T-helper 2 cell treated with Interferon-gamma antibody and Interleukin-4, amounts not matched to agents 100 ng/mL and 5 ng/mL, for 36 hours (primary cell): ENCODE measurements around the gene ITPR3. TPM values are rescaled to one million over a fixed set of nuclear protein-coding genes. Genes with fewer than 3 reads are reported as not detected.

Experiments
- intact Hi-C: fragments of 100-400 bp; cut with micrococcal nuclease; formaldehyde crosslinking; loops from one replicate; pipeline ENCODE4 v1.15.1; 2023
- total RNA-seq: library from RNA; stranded (reverse); gene quantifications from 2 replicates; pipeline ENCODE4 v1.2.3, GENCODE V29; 2022

ITPR3 gene
- total RNA-seq, 1 donor from 2014 or later, result 48.9 TPM

GRCh38 chr6:33695451-33695887 lies 74.3 kb downstream of the ITPR3 start:
- intact Hi-C loops, result loop anchor here (2.0 kb wide), 1 partner anchor 75 kb away; the partner anchor contains the start of gene ITPR3

DNA sequence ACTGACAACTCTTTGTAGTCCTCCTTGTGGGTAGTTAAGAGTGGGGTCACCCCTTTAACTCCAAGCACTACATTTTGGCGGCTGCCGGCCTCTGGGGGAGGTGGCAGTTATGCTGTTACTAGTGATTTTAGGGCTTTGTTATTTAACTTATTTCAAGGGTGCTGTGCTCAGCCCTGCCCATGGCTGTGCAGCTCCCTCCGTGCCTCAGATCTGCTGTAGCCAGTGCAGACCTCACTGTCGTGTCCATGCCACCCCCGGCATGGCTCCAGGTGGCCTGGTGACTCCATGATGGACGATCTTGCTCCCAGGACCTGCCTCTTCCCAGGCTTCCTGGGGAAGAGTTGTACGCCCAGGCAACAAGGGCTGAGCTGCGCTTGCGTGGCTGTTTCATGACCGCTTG lies 75.0 kb downstream of the ITPR3 start:
- intact Hi-C loops, result no loop called here

DNA sequence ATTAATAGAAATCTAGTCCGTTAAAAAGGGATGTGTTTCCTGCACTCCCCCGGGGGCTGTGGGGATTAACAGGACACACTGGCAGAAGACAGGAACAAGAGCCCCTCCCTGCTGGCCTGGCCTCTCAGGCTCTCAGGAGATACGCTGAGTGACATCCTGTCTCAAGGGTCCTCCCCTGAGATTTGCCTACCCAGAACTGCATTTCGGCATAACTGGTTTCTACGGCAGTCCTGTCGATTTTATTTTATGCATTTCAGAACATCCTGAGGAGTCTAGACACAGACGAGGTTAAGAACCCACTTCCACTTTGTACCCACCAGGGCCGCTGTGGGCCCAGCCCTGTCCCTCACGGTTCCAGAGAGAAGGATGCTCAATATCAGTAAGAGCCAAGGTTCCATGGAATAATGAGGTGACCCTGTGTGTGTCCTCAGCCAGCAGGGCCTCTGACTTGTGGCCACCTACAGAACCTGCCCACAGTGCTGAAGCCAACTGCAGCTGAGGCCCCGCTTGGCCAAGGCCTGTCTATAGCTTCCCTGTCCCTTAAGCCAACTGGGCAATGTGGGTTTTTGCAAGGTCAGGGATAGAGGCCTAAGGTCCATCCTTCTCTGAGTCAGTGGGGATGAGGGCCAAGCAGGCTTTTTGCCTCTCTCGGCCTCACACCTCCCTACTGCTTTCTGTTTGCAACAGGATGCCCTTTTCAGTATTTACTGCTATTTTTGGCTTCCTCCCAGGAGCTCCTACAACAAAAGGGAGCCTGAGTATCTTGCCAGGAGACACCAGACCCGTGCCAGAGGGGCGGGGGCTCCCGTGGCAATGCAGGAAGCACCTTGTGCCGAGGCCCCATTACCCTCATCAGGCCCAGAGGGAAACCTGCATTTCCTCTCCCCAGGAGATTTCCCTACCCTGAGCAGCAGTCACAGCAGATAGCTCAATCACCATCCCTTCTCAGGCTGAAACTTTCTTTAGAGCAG lies 75.7 kb downstream of the ITPR3 start:
- intact Hi-C loops, result no loop called here

- intact Hi-C loops, result no loop called here
These were observed 76.7 kb downstream of the ITPR3 start for GRCh38 chr6:33697845-33698244.

DNA sequence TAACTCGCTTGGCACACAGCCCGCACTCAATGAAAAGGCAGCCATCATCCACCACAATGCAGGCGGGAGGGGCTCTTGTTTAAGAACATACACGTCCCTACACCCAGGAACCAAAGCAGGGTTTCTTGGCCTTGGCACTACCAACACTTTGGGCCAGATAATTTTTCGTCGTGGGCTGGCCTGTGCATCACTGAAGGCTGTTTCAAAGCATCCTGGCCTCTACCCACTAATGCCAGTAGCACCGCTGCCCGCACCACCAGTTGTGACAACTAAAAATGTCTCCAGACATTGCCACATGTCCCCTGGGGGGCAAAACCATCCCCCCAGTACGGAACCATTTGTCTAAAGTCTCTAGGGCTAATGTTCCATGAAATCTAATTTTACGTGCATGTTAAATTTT lies 77.4 kb downstream of the ITPR3 start:
- intact Hi-C loops, result no loop called here

- intact Hi-C loops, result no loop called here
These were observed 78.0 kb downstream of the ITPR3 start for GRCh38 chr6:33699131-33699530.

- intact Hi-C loops, result loop anchor here (1.0 kb wide), 1 partner anchor 113 kb away; no protein-coding TSS in a partner anchor
These were observed 78.6 kb downstream of the ITPR3 start for GRCh38 chr6:33699739-33700138.

- intact Hi-C loops, result loop anchor here (1.0 kb wide), 1 partner anchor 114 kb away; no protein-coding TSS in a partner anchor
These were observed 79.4 kb downstream of the ITPR3 start for GRCh38 chr6:33700391-33701050.

- intact Hi-C loops, result no loop called here
These were observed 81.3 kb downstream of the ITPR3 start for GRCh38 chr6:33702345-33702977.

- intact Hi-C loops, result no loop called here
These were observed 83.3 kb downstream of the ITPR3 start for GRCh38 chr6:33704215-33705066.

DNA sequence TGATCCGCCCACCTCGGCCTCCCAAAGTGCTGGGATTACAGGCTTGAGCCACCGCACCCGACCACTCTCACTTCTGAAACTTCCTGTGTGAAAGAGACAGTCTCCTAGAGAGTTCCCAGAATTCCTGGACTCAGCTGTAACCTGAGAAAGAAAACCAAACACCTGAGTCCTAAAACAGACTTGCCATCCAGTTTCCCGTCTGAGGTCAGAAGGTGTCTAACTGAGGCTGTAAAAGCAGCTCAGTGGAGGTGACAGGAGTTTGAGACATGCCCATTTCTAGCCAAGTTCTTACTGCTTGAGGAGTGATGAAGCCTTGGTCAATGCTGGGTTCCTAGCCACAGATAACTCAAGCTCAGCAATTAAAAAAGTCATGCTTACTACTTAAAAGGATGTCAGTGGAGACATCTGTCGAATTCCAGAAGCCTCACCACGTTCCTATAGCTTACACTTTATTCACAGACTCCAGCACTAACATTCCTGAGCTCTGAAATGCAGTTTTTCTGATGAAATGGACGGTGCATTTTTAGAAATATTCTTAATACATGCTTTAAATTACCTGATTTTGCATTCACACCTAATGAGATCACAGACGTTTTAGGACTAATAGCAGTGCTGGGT lies 84.3 kb downstream of the ITPR3 start:
- intact Hi-C loops, result no loop called here

DNA sequence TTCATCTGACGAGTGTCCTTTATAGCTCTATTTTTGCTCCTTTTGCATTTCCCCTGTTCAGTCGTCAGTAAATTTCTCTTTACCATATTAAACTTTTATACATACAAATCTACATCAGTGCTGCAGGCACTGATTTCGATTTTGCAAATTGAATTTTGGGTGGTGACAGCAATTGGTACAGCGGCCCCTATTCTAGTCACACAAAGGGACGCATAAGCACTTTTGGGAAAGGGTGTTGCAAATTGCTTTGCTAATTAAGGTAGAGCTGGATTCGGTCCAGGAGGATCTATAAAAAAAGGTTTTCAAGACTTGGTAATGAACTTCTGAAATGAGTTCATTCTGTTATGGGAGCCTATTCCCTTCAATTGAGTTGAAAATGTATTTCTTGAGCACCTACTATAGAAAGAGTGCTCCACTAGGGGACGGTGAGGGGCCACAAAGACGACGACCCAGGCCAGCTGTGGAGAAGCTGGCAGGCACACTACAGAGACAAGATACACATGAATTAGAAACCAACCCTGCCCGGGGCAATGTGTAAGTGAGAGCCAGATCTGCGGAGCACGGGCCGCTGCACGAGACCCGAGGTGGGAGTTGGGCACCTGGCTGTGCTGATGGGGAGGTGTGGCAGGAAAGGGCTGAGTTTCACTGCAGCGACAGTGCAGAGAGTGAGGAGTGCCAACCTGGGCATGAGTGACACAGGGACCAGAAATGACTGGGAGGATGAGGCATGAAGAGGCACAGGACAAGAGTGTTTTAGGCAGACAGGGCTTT lies 85.0 kb downstream of the ITPR3 start:
- intact Hi-C loops, result no loop called here

GRCh38 chr6:33707771-33708170 lies 86.6 kb downstream of the ITPR3 start:
- intact Hi-C loops, result no loop called here

DNA sequence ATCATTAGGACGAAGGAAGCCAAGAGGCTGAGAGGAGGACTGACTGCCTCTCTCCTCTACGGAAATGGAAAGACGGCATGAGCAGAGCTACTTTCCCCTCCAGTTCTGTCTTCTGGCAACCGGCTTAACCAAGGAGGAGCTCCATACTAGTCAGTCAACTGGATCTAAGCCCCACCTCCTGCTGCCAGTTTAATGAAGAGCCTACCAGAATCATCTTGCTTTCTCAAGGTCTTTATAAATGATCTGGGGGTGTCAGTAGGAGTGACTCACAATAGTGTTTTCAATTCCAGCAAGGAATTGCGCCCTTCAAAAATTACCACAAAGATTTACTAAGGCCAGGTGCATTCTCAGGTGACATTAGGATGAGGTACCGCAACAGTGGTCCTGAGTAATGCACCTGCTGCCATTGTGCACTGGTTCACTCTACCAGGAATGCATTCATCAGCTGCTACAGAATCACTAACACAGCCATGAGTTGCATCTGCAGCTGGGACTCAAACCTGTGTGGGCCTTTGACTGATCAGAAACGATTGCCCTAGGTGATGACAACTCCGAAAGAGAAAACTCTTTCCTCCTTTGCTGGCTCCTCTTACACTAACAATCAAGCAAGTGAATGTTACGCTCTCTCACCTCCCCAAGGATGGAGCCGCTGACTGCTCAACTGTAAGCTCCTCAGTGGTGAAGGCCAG lies 87.5 kb downstream of the ITPR3 start:
- intact Hi-C loops, result no loop called here

- intact Hi-C loops, result no loop called here
These were observed 88.6 kb downstream of the ITPR3 start for GRCh38 chr6:33709605-33710295.

DNA sequence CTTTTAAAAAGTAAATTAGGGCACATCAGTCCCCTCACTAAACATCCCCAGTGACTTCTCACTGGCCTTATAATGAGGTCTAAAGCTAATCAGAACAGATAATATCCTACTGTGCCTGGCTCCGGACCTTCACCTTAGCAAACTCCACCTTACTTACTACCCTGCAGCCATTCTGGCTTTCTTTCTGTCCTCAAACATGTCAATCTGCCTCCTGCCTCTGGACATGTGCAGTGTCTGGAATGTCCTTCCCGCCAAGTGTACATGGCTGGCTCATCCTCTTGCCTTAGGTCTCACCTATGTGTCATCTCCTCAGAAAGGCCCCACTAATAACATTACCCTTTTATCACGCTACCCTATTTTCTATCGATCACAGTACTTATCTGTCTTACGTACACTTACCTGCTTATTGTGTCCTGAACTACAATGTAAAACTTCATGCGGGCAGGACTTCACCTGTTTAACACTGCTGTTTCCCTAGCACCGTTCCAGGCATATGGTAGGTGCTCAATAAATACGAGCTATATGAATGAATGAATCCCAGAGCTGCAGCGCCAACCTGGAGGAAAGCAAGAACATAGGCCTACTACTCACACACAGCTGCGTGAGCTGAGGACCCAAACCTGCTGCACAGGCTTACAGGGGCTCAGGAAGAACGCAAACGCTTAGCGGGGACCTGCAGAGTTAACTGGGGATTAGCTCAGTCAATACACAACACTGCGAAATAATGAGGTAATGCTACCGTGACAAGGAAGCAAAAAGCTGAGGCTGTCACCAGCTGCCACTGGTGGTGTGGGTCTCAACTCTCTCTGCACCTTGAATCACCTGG lies 89.4 kb downstream of the ITPR3 start:
- intact Hi-C loops, result loop anchor here (1.0 kb wide), 2 partner anchors 34 to 79 kb away; partner anchors contain the start of gene LEMD2
